Activated T-helper 1 cell treated with Interleukin-2 at 50 U/mL for 16 hours (primary cell): ENCODE results near the gene KIAA1958.
A peak's percentile ranks its signal among the peaks of the same experiment; 100 is the strongest.
"Not testable (repeated sequence)": the region's sequence is repeated elsewhere in the genome, so short reads cannot be mapped to it uniquely, and the experiment has no call there.

Source experiments
- DNase-seq: peaks from one replicate; pipeline ENCODE4 v3.0.0-alpha.2; 2020; ENCODE audit warnings: low read depth

KIAA1958 gene

DNA sequence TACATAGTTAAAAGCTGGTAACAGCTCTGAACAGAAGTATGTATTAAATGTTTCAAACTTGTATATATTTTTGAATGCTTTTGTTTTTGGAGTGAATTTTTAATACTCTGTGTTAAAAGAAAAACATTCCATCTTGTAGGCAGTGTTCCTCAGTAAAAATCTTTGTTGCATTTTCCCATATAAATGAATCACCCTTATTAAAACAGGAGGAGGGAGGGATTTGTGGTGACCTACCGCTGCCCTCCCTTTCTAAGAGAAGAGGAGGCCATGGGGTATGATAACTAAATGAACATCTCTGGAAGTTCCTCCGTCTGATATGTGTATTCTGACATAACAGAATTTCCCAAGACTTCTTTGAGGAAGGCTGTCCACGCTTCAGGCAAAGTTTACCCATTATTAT is 177.9 kb downstream of the KIAA1958 start:
- DNase-seq, result no peak

DNA sequence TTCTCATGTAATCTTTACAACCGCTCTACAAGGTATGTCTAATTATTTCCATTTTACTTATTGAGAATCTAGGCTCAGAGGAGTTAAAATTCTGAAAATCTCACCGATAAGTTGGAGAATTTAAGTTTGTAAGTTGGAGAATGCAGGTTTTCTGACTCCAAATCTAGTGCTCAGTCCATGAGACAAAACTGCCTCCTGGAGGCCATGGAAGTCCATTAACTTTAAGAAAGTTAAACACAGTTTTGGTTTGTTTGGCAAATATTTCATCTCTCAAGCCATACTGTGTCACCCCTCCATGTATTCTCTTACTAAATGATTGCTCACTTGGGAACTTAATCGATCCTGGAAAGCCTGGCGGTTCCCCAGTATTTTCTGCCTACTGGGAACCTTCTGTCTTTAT is 178.7 kb downstream of the KIAA1958 start:
- DNase-seq, result no peak

DNA sequence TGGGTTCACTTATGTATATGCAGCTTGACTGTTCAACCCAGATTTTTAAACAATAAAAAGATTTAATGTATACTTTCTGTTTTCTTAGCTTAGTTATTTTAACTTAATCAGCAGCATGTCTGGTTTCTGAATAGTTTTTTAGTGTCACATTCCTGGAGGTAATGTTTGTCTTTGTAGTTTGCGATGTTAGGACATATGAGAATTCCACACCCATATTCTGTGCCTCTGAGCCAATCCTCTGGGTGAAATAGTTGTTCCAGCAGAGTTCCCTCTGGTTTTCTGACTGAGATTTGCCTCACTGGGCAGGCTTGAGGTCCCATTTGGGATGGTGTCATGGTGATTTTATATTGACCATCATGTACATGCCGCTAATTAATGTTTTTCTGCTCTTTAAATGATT is 182.7 kb downstream of the KIAA1958 start:
- DNase-seq, result no peak

DNA sequence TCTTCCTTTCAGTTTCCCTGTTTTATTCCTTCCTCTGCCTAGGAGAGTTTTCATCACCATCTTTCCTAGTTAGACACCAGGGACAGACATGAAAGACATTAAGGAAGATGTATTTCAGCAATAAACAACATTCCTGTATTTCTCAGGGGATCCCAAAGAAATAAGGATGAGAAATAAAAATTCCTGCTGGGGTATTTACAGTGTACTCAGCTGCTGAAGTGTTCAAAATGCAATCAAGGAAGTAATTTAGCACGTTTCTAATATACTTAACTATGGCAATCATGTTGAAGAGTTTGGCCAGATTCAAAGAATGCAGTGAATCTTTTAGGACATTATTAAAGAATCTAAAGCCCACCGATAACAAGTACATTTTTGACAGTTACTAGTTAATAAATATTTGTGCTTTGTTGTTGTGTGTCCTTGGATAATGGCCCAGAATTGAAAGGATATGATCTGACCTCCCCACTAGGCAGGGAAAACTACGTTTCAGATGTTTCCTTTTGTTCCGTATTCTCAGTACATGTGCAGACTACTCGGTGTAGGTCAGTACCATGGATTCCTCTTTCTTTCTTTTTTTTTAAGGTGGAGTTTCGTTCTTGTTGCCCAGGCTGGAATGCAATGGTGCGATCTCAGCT is 184.5 kb downstream of the KIAA1958 start:
- DNase-seq, result no peak

DNA sequence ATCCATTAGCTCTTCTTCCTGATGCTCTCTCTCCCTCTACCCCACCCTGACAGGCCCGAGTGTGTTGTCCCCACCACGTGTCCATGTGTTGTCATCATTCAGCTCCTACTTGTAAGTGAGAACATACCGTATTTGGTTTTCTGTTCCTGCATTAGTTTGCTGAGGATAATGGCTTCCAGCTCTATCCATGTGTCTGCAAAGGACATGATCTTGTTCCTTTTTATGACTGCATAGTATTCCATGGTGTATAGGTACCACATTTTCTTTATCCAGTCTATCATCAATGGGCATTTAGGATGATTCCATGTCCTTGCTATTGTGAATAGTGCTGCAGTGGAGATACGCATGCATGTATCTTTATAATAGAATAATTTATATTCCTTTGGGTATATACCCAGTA is 186.6 kb downstream of the KIAA1958 start:
- not testable (repeated sequence) for DNase-seq

DNA sequence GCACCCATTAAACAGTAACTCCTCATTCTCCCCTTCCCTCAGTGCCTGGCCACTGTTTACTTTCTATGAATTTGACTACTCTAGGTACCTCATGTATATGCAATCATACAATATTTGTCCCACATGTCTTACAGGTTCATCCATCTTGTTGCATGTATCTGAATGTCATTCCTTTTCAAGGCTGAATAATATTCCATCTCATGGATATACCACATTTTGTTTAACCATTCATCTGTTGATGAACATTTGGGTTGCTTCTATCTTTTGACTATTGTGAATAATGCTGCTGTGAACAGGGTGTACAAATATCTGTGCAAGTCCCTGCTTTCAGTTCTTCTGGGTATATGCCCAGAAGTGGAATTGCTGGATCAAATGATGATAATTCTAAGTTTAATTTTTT is 190.4 kb downstream of the KIAA1958 start:
- DNase-seq, result no peak

DNA sequence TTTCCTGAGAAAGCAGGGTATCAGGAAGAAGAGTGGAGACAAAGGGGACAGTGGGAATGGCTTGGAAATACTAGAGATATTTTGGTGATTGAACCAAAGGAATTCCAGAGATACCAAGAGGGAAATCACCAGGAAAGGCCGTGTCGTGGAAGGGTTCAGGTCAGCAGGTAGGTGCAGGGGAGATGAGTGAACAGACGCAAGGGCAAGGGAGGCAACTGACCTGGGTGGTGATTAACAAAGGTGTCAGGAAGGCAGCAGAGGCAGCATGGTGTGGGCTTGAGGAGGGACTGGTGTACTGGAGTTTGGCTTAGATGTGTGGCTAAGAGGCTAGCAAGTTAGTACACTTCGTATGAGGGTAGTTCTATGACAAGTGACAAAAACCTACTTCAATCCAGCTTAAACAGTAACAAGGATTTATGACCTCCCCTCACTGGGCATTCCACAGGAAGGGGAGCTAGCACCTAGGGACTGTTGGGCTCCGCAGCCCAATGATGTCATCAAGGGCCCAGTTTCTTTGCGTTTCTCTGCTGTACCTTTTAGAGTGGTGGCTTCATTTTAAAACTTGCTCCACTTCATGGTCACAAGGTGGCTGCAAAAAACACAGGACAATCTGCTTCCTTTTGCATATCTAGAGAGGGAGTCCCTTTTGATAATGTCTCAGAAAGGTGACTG is 194.2 kb downstream of the KIAA1958 start:
- DNase-seq, result no peak

DNA sequence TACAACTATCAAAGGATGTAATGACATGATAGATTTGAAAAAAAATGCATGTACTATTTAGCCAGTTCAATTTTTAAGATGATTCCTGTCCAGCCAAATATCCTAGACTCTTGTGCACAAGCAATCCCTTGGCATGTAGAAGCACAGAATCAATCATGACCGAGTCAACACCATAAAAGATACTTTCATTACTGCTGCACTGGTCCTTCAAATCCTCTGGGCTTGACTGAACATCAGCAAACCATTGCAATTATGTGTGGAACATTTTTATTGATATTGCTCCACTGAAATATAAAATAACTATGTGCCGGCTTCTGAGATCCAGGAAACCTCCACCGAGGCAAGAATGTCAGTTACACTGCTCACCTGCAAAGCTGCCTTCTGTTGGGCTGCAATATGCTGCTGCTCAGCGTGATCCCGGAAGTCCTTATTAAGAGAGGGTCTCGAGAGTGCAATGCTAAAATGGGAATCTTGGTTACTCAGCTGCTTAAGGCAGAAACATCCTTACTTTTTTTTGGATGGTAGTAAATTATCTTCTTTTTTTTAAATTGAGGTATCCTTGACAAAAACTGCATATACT is 202.6 kb downstream of the KIAA1958 start:
- DNase-seq, result no peak

DNA sequence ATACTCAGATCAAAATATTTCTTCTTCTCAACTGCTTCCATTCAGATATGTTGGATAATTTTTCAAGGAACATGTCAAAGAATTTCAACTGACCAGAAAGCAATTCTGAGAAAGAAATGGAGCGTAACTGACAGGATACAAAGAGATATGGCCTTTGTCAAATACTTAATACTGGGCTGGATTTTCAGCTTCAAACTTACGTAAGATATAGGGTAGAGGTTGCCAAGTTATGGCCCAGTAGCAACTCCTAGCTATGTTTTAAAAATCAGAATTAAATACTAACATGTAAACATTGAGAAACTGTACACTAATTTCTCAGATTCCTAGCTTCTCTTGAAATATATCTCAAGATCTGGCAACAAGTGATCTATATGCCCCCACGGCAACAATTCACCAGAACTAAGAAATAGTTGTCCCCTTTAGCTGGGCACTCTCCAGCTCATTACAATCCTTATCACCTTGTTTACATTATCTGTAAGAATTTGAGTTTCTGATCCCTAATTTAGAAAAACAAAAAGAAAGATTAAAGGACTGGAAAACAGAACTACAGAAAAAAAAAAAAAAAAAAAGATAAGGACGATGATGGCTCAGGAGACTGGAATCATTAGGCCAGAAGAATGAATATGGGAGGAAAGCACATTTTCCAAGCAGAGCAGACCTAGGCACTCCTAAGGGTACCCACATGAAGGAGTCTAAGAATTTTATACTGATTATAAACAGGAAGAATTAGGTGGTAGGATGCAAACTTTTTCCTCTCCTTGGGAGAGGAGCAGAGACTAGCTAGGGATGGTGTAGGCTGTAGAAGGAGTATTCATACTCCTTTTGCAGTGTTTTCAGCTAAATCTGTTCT is 208.3 kb downstream of the KIAA1958 start:
- DNase-seq, result no peak

DNA sequence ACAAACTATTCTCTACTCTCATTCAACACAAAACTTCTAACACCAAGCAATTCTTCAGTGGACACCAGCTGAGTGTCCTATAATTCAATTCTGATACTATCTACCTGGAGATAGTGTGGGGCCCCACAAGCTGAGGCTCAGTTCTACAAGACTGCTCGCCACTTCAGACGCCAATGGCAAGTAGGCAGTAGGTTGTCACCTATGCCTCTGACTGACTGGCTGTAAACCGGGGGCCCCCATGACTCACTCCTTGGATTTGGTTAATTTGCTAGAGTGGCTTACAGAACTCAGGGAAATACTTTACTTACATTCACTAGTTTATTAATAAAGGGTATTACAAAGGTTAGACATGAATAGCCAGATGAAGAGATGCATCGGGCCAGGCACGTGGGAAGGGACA is 209.8 kb downstream of the KIAA1958 start:
- no peak for DNase-seq

DNA sequence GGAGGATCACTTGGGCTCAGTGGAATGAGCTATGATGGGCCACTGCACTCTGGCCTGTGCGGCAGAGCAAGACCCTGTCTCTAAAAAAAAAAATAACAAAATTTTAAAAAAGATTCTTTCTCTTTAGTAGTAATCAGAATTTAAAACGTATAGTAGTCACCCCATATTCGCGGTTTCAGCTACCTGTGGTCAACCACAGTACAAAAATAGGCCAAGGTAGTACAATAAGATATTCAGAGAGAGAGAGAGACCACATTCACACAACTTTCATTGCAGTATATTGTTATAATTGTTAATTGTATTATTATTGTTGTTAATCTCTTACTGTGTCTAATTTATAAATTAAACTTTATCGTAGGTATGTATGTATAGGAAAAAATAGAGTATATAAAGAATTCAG is 212.6 kb downstream of the KIAA1958 start:
- no peak for DNase-seq

DNA sequence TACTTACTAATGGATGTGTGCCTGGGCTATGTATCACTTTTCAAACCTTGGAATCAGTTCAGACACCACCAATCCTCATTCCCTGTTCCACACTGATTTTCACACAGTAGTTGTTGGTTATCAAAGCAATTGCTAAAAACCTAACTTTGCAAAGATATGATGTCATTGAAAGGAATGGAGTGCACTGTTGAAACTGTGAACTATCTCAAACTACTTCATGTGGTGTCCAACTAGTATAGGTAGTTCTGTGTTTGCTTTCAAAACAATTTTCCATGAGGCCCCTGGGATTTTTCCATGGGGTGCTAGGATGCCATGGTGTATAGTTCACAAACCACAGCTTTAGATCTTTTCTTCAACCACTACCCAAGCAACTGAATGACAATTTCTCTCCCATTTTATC is 213.5 kb downstream of the KIAA1958 start:
- DNase-seq, result no peak

DNA sequence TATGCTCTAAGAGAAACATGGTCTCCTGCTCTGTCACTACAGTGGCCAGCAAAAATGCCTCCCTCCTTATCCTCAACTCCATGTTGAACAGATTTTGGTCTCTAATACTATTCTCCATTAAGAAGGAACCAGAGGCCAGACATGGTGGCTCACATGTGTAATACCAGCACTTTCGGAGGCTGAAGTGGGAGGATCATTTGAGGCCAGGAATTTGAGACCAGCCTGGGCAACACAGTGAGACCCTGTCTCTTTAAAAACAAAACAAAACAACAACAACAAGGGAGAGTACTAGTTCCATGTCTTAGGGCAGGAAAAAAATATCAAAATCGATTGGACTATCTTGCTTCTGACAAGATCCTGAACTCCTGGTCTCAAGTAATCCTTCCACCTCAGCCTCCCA is 216.7 kb downstream of the KIAA1958 start:
- no peak for DNase-seq

DNA sequence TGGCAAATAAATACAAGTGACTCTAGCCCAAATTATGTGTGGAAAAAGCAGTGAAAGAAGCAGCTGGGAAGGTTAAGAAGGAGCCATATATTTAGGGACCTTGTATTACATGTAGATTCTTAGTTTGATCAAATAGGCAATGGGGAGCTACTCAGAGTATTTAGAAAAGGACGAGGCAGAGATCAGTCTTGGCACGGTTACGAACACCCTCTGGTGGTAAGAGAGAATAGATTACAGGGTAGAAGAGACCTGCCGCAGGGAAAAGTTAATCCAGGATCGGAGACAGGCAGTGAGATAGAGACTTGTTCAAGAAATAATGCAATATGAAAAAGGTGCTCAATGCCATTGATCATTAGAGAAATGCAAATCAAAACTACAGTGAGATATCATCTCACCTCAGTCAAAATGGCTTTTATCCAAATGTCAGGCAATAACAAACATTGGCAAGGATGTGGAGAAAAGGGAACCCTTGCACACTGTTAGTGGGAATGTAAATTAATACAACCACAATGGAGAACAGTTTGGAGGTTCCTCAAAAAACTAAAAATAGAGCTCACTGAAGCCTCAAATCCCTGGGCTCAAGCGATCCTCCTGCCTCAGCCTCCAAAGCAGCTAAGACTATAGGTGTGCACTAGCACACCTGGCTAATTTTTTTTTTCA is 219.3 kb downstream of the KIAA1958 start:
- DNase-seq, result no peak

DNA sequence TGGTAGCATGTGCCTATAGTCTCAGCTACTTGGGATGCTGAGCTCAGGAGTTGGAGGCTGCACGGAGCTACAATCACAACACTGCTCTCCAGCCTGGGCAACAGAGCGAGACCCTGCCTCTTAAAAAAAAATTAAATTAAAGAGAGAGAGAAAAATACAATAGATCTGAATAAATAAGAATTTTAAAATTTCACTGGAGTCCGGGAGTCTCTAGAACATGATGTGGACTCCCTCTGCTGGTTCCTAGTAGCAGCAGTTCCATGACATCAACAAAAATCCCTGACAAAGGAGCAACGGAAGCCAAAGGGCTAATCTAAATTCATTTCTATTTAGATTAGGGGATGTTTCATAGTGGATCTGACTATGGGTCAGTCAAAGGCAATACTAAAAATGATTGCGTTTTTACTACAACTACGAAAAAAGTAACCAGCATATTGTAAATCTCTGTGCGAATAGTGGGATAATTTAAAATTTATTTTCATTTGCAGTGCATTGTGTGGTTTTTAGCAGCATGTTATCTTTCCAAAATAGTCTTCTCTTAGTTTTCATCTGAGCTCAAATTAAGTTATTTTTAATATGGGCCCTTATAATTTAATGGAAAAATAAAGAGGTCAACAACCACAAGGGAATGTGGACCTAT is 224.5 kb downstream of the KIAA1958 start:
- DNase-seq, result no peak

DNA sequence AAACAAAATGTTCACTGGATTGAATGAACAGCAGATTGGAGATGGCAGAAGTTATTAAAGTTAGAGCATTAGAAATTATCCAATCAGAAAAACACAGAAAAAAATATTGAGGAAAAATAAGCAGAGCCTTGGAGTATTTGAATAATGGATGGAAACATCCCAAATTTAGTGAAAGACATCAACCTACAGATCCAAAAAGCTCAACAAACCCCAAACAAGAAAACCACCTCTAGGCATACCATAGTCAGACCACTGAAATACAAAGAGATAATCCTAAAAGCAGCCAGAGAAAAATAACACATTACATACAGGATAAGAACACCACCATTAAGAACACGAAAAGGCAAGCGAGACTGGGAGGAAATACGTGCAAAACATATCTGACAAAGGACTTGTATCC is 226.1 kb downstream of the KIAA1958 start:
- DNase-seq, result no peak

DNA sequence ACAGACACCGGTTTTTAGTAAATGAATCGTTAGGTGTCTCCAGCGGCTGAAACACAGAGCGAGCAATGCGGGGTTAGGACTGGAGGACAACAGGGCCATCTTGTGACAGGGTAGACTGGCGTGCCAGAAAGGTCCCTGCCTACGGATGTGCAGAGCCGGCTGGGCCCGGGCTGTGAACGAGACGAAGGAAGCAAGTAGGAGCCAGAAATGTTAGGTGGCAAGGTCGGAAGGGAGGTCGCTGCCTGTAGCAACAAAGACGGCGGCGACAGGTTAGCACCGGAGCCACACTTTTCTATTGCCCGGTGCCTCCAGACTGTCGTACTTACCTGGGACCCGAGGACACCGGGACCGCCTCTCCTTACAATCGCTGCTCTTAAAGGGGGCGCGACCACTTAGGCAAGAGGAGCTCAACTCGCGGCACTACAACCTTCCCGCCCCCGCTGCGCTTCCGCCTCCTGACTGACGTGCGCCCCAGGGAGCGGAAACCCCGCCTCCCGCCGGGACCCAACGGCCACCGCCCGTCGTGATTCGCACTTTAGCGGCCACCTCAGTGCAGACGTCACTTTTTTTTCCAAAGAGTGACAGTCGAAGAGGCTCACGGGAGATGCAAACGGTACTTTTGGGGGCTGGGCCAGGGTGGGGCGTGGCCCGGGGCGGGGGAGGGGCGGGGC is 231.2 kb downstream of the KIAA1958 start, which contains the start of gene INIP:
Gene INIP, minus strand, starts transcription at position 457 of the 671 bp plus-strand sequence. CDS start 1,632 bp downstream, outside the sequence.
- peak; percentile 96 for DNase-seq
